Measurements from ENCODE around the gene KLC1. TPM values are rescaled to one million over a fixed set of nuclear protein-coding genes. Genes with fewer than 3 reads are reported as not detected.

The KLC1 gene
- total and polyA plus RNA-seq, 4 donors = 207 to 505 (median 402) TPM

- Histone ChIP-seq H3K4me3 (ENCODE audit: low read depth, low read length) (no peak overlapping the region), H3K36me3 (ENCODE audit: control insufficient read depth, insufficient read depth, low read length) (peaks cover 89% of the 10 kb centered on the region), H3K27me3 (ENCODE audit: control insufficient read depth, insufficient read depth, low read length) (no peaks in the 10 kb centered on the region), H3K9me3 (ENCODE audit: control insufficient read depth, insufficient read depth, low read length) (no peaks in the 10 kb centered on the region), H3K4me1 (ENCODE audit: control insufficient read depth, insufficient read depth, low read length) (peaks cover 48% of the 10 kb centered on the region), H3K27ac (ENCODE audit: low read depth, low read length) (no peak overlapping the region)
- WGBS (ENCODE audit: insufficient coverage) = 86% methylated on average over 40 of the region's 41 CpGs
- no peak for DNase-seq (ENCODE audit: low read depth in 4 of 6, low spot score in 6 of 6)
These were observed 77.7 kb downstream of the KLC1 start for GRCh38 chr14:103706551-103707328.

GRCh38 chr14:103707329-103708263 lies 78.6 kb downstream of the KLC1 start:
- Histone ChIP-seq H3K9me3 (ENCODE audit: control insufficient read depth, insufficient read depth, low read length) (no peaks in the 10 kb centered on the region), H3K27me3 (ENCODE audit: control insufficient read depth, insufficient read depth, low read length) (no peaks in the 10 kb centered on the region), H3K4me3 (ENCODE audit: low read depth, low read length) (no peak overlapping the region), H3K36me3 (ENCODE audit: control insufficient read depth, insufficient read depth, low read length) (peaks cover 87% of the 10 kb centered on the region), H3K27ac (ENCODE audit: low read depth, low read length) (no peak overlapping the region), H3K4me1 (ENCODE audit: control insufficient read depth, insufficient read depth, low read length) (peaks cover 55% of the 10 kb centered on the region)
- DNase-seq (ENCODE audit: low read depth in 4 of 6, low spot score in 6 of 6) = no peak
- WGBS (ENCODE audit: insufficient coverage) = 82% methylated on average over 28 of the region's 29 CpGs

GRCh38 chr14:103708750-103709187 lies 79.8 kb downstream of the KLC1 start:
- H3K27ac ChIP-seq (ENCODE audit: low read depth, low read length) = no peak overlapping the region

GRCh38 chr14:103709814-103710213 lies 80.8 kb downstream of the KLC1 start:
- H3K4me3 ChIP-seq (ENCODE audit: low read depth, low read length) = no peak overlapping the region
- H3K4me1 ChIP-seq (ENCODE audit: control insufficient read depth, insufficient read depth, low read length) = peaks cover 67% of the 10 kb centered on the region

More at GRCh38 chr14:103708750-103709187, 79.8 kb downstream of the KLC1 start:
- H3K4me3 ChIP-seq (ENCODE audit: low read depth, low read length) = no peak overlapping the region
- H3K9me3 ChIP-seq (ENCODE audit: control insufficient read depth, insufficient read depth, low read length) = no peaks in the 10 kb centered on the region
- DNase-seq (ENCODE audit: low read depth in 4 of 6, low spot score in 6 of 6) = no peak
- peaks cover 82% of the 10 kb centered on the region for H3K36me3 ChIP-seq (ENCODE audit: control insufficient read depth, insufficient read depth, low read length)
- peaks cover 57% of the 10 kb centered on the region for H3K4me1 ChIP-seq (ENCODE audit: control insufficient read depth, insufficient read depth, low read length)
- no peaks in the 10 kb centered on the region for H3K27me3 ChIP-seq (ENCODE audit: control insufficient read depth, insufficient read depth, low read length)
- WGBS (ENCODE audit: insufficient coverage) = 68% methylated on average over 16 of the region's 18 CpGs

GRCh38 chr14:103710771-103711377 lies 81.9 kb downstream of the KLC1 start:
- Histone ChIP-seq H3K27me3 (ENCODE audit: control insufficient read depth, insufficient read depth, low read length) (no peaks in the 10 kb centered on the region), H3K4me3 (ENCODE audit: low read depth, low read length) (no peak overlapping the region), H3K27ac (ENCODE audit: low read depth, low read length) (no peak overlapping the region), H3K36me3 (ENCODE audit: control insufficient read depth, insufficient read depth, low read length) (peaks cover 64% of the 10 kb centered on the region), H3K9me3 (ENCODE audit: control insufficient read depth, insufficient read depth, low read length) (no peaks in the 10 kb centered on the region), H3K4me1 (ENCODE audit: control insufficient read depth, insufficient read depth, low read length) (peaks cover 60% of the 10 kb centered on the region)
- DNase-seq (ENCODE audit: low read depth in 4 of 6, low spot score in 6 of 6) = no peak
- WGBS (ENCODE audit: insufficient coverage) = 38% methylated on average over 6 of the region's 9 CpGs

More at GRCh38 chr14:103709814-103710213, 80.8 kb downstream of the KLC1 start:
- Histone ChIP-seq H3K9me3 (ENCODE audit: control insufficient read depth, insufficient read depth, low read length) (no peaks in the 10 kb centered on the region), H3K27ac (ENCODE audit: low read depth, low read length) (no peak overlapping the region), H3K27me3 (ENCODE audit: control insufficient read depth, insufficient read depth, low read length) (no peaks in the 10 kb centered on the region), H3K36me3 (ENCODE audit: control insufficient read depth, insufficient read depth, low read length) (peaks cover 74% of the 10 kb centered on the region)
- 91% methylated on average over 11 of the region's 15 CpGs for WGBS (ENCODE audit: insufficient coverage)
- DNase-seq (ENCODE audit: low read depth in 4 of 6, low spot score in 6 of 6) = no peak

- peak overlapping the region; percentile 69 for H3K27ac ChIP-seq (ENCODE audit: low read depth, low read length)
- 52% methylated on average over 27 of the region's 27 CpGs for WGBS (ENCODE audit: insufficient coverage)
- DNase-seq (ENCODE audit: low read depth in 4 of 6, low spot score in 6 of 6) = peak in 1 of 6 donors; percentile 82
- no peak overlapping the region for H3K4me3 ChIP-seq (ENCODE audit: low read depth, low read length)
- peaks cover 55% of the 10 kb centered on the region for H3K36me3 ChIP-seq (ENCODE audit: control insufficient read depth, insufficient read depth, low read length)
- H3K27me3 ChIP-seq (ENCODE audit: control insufficient read depth, insufficient read depth, low read length) = no peaks in the 10 kb centered on the region
- peaks cover 62% of the 10 kb centered on the region for H3K4me1 ChIP-seq (ENCODE audit: control insufficient read depth, insufficient read depth, low read length)
- no peaks in the 10 kb centered on the region for H3K9me3 ChIP-seq (ENCODE audit: control insufficient read depth, insufficient read depth, low read length)
These were observed 82.8 kb downstream of the KLC1 start for GRCh38 chr14:103711516-103712431.

GRCh38 chr14:103712633-103713247 lies 83.7 kb downstream of the KLC1 start:
- no peak for DNase-seq (ENCODE audit: low read depth in 4 of 6, low spot score in 6 of 6)
- WGBS (ENCODE audit: insufficient coverage) = 69% methylated on average over 24 of the region's 24 CpGs
- Histone ChIP-seq H3K4me1 (ENCODE audit: control insufficient read depth, insufficient read depth, low read length) (peaks cover 72% of the 10 kb centered on the region), H3K4me3 (ENCODE audit: low read depth, low read length) (no peak overlapping the region), H3K36me3 (ENCODE audit: control insufficient read depth, insufficient read depth, low read length) (peaks cover 45% of the 10 kb centered on the region), H3K27me3 (ENCODE audit: control insufficient read depth, insufficient read depth, low read length) (no peaks in the 10 kb centered on the region), H3K27ac (ENCODE audit: low read depth, low read length) (peak overlapping the region; percentile 69), H3K9me3 (ENCODE audit: control insufficient read depth, insufficient read depth, low read length) (no peaks in the 10 kb centered on the region)

- 88% methylated on average over 18 of the region's 18 CpGs for WGBS (ENCODE audit: insufficient coverage)
- Histone ChIP-seq H3K27ac (ENCODE audit: low read depth, low read length) (peak overlapping the region; percentile 33), H3K4me3 (ENCODE audit: low read depth, low read length) (no peak overlapping the region), H3K36me3 (ENCODE audit: control insufficient read depth, insufficient read depth, low read length) (peaks cover 38% of the 10 kb centered on the region), H3K9me3 (ENCODE audit: control insufficient read depth, insufficient read depth, low read length) (no peaks in the 10 kb centered on the region), H3K4me1 (ENCODE audit: control insufficient read depth, insufficient read depth, low read length) (peaks cover 73% of the 10 kb centered on the region), H3K27me3 (ENCODE audit: control insufficient read depth, insufficient read depth, low read length) (no peaks in the 10 kb centered on the region)
- DNase-seq (ENCODE audit: low read depth in 4 of 6, low spot score in 6 of 6) = no peak
These were observed 84.5 kb downstream of the KLC1 start for GRCh38 chr14:103713304-103714062.

Data from spinal cord (tissue), 10 donors.